ENCODE results near the gene SCN1A. TPM values are rescaled to one million over a fixed set of nuclear protein-coding genes. Genes with fewer than 3 reads are reported as not detected.
"Not testable (repeated sequence)": the region's sequence is repeated elsewhere in the genome, so short reads cannot be mapped to it uniquely, and the experiment has no call there.

SCN1A gene
- total and polyA plus RNA-seq, 2 of the 4 experiments (the other 2 are of a cell fraction) = under 0.01 TPM; not detected in 1

- DNase-seq (no peak), ATAC-seq (ENCODE audit: low read depth) (no peak)
- no peak overlapping the region for H2AFZ ChIP-seq (replicated peaks; ENCODE audit: low read length, poor library complexity)
- H3K9ac ChIP-seq (ENCODE audit: low read depth, low read length) = no peak overlapping the region
- H3K14ac ChIP-seq (replicated peaks; ENCODE audit: low read depth, low read length) = no peak overlapping the region
- H4K8ac ChIP-seq (ENCODE audit: low read depth in 2 of 2, low read length in 2 of 2) = no peak overlapping the region
- dilution Hi-C loops (cut with HindIII; ENCODE audit: low sequenced_read_pairs, unreplicated experiment) = no loop called here
- TF ChIP-seq USF2 (IDR thresholded peaks at IDR 0.05; ENCODE audit: low read depth, low read length) (no peak), CTCF (conservative IDR thresholded peaks at IDR 0.05; ENCODE audit: low read depth, low read length) (no peak), BHLHE40 (IDR thresholded peaks at IDR 0.05; ENCODE audit: low read depth, low read length) (no peak)
- no peak overlapping the region for H3K18ac ChIP-seq (ENCODE audit: low read depth, low read length)
- POLR2A ChIA-PET (ENCODE audit: unreplicated experiment) = interaction anchor here (0.6 kb wide), 1 partner anchor 32 kb away, joined by 4 read pairs; no protein-coding TSS in a partner anchor
- WGBS, 2 experiments (ENCODE audit: extremely low coverage in 2 of 2, insufficient read length in 1 of 2) = no CpG with 5 or more reads among the region's 1 CpG
- intact Hi-C loops (cut with micrococcal nuclease) = no loop called here
- no peak overlapping the region for H3K4ac ChIP-seq (ENCODE audit: low read depth, low read length)
- H2AK9ac ChIP-seq (replicated peaks; ENCODE audit: low read depth, low read length, poor library complexity) = no peak overlapping the region
- H4K5ac ChIP-seq (ENCODE audit: low read depth, low read length) = no peak overlapping the region
- H4K91ac ChIP-seq (ENCODE audit: insufficient read depth, low read depth, low read length) = no peak overlapping the region
- no peaks in the 10 kb centered on the region for H3K27me3 ChIP-seq (ENCODE audit: control insufficient read depth, insufficient read depth, low read length)
- H2BK5ac ChIP-seq (ENCODE audit: low read depth, low read length, poor library complexity, severe bottlenecking) = no peak overlapping the region
- H2BK20ac ChIP-seq (ENCODE audit: low read depth, low read length) = no peak overlapping the region
- no peak overlapping the region for H3K4me2 ChIP-seq (ENCODE audit: low read depth, low read length)
- H3K9me1 ChIP-seq (ENCODE audit: insufficient read depth, low read length) = no peaks in the 10 kb centered on the region
- H3K27ac ChIP-seq (ENCODE audit: insufficient read depth, low read length) = no peak overlapping the region
- no peak overlapping the region for H2BK120ac ChIP-seq (ENCODE audit: low read depth, low read length)
- no peak overlapping the region for H3K56ac ChIP-seq (ENCODE audit: extremely low read depth, insufficient read depth, low read length)
- no peak overlapping the region for H3K4me3 ChIP-seq (ENCODE audit: insufficient read depth, low read depth, low read length)
- no peaks in the 10 kb centered on the region for H3K36me3 ChIP-seq (ENCODE audit: control insufficient read depth, insufficient read depth, low read length)
- H4K20me1 ChIP-seq (ENCODE audit: insufficient read depth, low read length) = no peaks in the 10 kb centered on the region
- no TSS peak for BruUV-seq (replicated peaks)
- H2BK15ac ChIP-seq (ENCODE audit: low read depth, low read length) = no peak overlapping the region
- no peaks in the 10 kb centered on the region for H3K79me1 ChIP-seq (ENCODE audit: low read depth in 1 of 2, low read length in 2 of 2)
- no peaks in the 10 kb centered on the region for H3K4me1 ChIP-seq (ENCODE audit: control insufficient read depth, insufficient read depth, low read length)
- H3K23ac ChIP-seq (ENCODE audit: low read depth, low read length) = no peak overlapping the region
- H2AK5ac ChIP-seq (ENCODE audit: low read depth, low read length) = no peak overlapping the region
- in situ Hi-C loops (cut with MboI; ENCODE audit: low sequenced_read_pairs) = no loop called here
- CTCF ChIA-PET = no interaction called here
- H3K9me3 ChIP-seq (ENCODE audit: control insufficient read depth, insufficient read depth, low read length) = no peaks in the 10 kb centered on the region
Observed at GRCh38 chr2:166104084-166104483, 23.7 kb downstream of the SCN1A start.

GRCh38 chr2:166103277-166103676, 24.5 kb downstream of the SCN1A start:
- H3K79me1 ChIP-seq (ENCODE audit: low read depth in 1 of 2, low read length in 2 of 2); H3K36me3 ChIP-seq (ENCODE audit: control insufficient read depth, insufficient read depth, low read length); H2AK9ac ChIP-seq (replicated peaks; ENCODE audit: low read depth, low read length, poor library complexity); H3K9ac ChIP-seq (ENCODE audit: low read depth, low read length); in situ Hi-C loops (cut with MboI; ENCODE audit: low sequenced_read_pairs); H2AFZ ChIP-seq (replicated peaks; ENCODE audit: low read length, poor library complexity); H4K8ac ChIP-seq (ENCODE audit: low read depth in 2 of 2, low read length in 2 of 2); H3K4me2 ChIP-seq (ENCODE audit: low read depth, low read length); CTCF ChIA-PET; dilution Hi-C loops (cut with HindIII; ENCODE audit: low sequenced_read_pairs, unreplicated experiment); H2BK120ac ChIP-seq (ENCODE audit: low read depth, low read length); H3K4me1 ChIP-seq (ENCODE audit: control insufficient read depth, insufficient read depth, low read length); H4K91ac ChIP-seq (ENCODE audit: insufficient read depth, low read depth, low read length); ATAC-seq (ENCODE audit: low read depth); H2BK20ac ChIP-seq (ENCODE audit: low read depth, low read length); DNase-seq; BruUV-seq (replicated peaks); H3K9me3 ChIP-seq (ENCODE audit: control insufficient read depth, insufficient read depth, low read length); H2AK5ac ChIP-seq (ENCODE audit: low read depth, low read length); H3K4ac ChIP-seq (ENCODE audit: low read depth, low read length); H4K20me1 ChIP-seq (ENCODE audit: insufficient read depth, low read length); H2BK5ac ChIP-seq (ENCODE audit: low read depth, low read length, poor library complexity, severe bottlenecking); H3K27ac ChIP-seq (ENCODE audit: insufficient read depth, low read length); H3K9me1 ChIP-seq (ENCODE audit: insufficient read depth, low read length); H3K14ac ChIP-seq (replicated peaks; ENCODE audit: low read depth, low read length); H3K27me3 ChIP-seq (ENCODE audit: control insufficient read depth, insufficient read depth, low read length); H3K18ac ChIP-seq (ENCODE audit: low read depth, low read length); H3K56ac ChIP-seq (ENCODE audit: extremely low read depth, insufficient read depth, low read length); H4K5ac ChIP-seq (ENCODE audit: low read depth, low read length); H3K4me3 ChIP-seq (ENCODE audit: insufficient read depth, low read depth, low read length); intact Hi-C loops (cut with micrococcal nuclease); H3K23ac ChIP-seq (ENCODE audit: low read depth, low read length); H2BK15ac ChIP-seq (ENCODE audit: low read depth, low read length): not testable (repeated sequence)
- POLR2A ChIA-PET (ENCODE audit: unreplicated experiment) = interaction anchor here (0.6 kb wide), 1 partner anchor 31 kb away, joined by 4 read pairs; no protein-coding TSS in a partner anchor
- no CpG with 5 or more reads among the region's 7 CpGs for WGBS, 2 experiments (ENCODE audit: extremely low coverage in 2 of 2, insufficient read length in 1 of 2)
